ENCODE results near the gene FAF1. TPM values are rescaled to one million over a fixed set of nuclear protein-coding genes. Genes with fewer than 3 reads are reported as not detected.
A peak's percentile ranks its signal among the peaks of the same experiment; 100 is the strongest.

Gene FAF1
- total RNA-seq, 4 donors from 2014 or later = 72.0 to 107 (median 92.0) TPM

GRCh38 chr1:50930965-50931737 is 28.9 kb downstream of the FAF1 start:
- Histone ChIP-seq H3K9me3 (no peaks in the 10 kb centered on the region), H3K36me3 (no peaks in the 10 kb centered on the region), H3K27ac (no peak overlapping the region), H3K4me3 (no peak overlapping the region), H3K4me1 (peaks cover 7 to 12% of the 10 kb centered on the region in 2 donors), H3K27me3 (no peaks in the 10 kb centered on the region)
- ATAC-seq = no peak
- in situ Hi-C loops (cut with MboI; ENCODE audit: low sequenced_read_pairs in 4 of 4) (loop anchor here in 3 of 4 donors (10.0 to 25.0 kb wide), 5 partner anchors 106 to 256 kb away; no protein-coding TSS in a partner anchor), intact Hi-C loops (cut with DNase I; ENCODE audit: low total_unique reads) (no loop called here)
- no peak for DNase-seq
- TF ChIP-seq CTCF (IDR thresholded peaks at IDR 0.05 in 4 of 5, conservative IDR thresholded peaks at IDR 0.05 in 1 of 5) (no peak), POLR2A (IDR thresholded peaks at IDR 0.05) (no peak)

GRCh38 chr1:50930193-50930592 is 29.9 kb downstream of the FAF1 start:
- intact Hi-C loops (cut with DNase I; ENCODE audit: low total_unique reads) = no loop called here

GRCh38 chr1:50929376-50929958 is 30.6 kb downstream of the FAF1 start:
- intact Hi-C loops (cut with DNase I; ENCODE audit: low total_unique reads) (loop anchor here (1.0 to 10.0 kb wide), 4 partner anchors 75 to 259 kb away; no protein-coding TSS in a partner anchor), in situ Hi-C loops (cut with MboI; ENCODE audit: low sequenced_read_pairs in 4 of 4) (loop anchor here (5.0 to 25.0 kb wide), 5 partner anchors 108 to 265 kb away; no protein-coding TSS in a partner anchor)
- TF ChIP-seq POLR2A (IDR thresholded peaks at IDR 0.05) (no peak), CTCF (IDR thresholded peaks at IDR 0.05 in 4 of 5, conservative IDR thresholded peaks at IDR 0.05 in 1 of 5) (peak; percentile 44 to 67 (median 52))
- no peak overlapping the region for H3K4me3 ChIP-seq
- no peak overlapping the region for H3K27ac ChIP-seq
- no peaks in the 10 kb centered on the region for H3K36me3 ChIP-seq
- H3K27me3 ChIP-seq = no peaks in the 10 kb centered on the region
- DNase-seq (no peak), ATAC-seq (no peak)
- H3K9me3 ChIP-seq = no peaks in the 10 kb centered on the region
- peaks cover 3 to 7% of the 10 kb centered on the region in 2 donors for H3K4me1 ChIP-seq

More at GRCh38 chr1:50930193-50930592, 29.9 kb downstream of the FAF1 start:
- in situ Hi-C loops (cut with MboI; ENCODE audit: low sequenced_read_pairs in 4 of 4) = loop anchor here in 3 of 4 donors (10.0 to 25.0 kb wide), 5 partner anchors 107 to 257 kb away; no protein-coding TSS in a partner anchor
- TF ChIP-seq POLR2A (IDR thresholded peaks at IDR 0.05) (no peak), CTCF (IDR thresholded peaks at IDR 0.05 in 4 of 5, conservative IDR thresholded peaks at IDR 0.05 in 1 of 5) (no peak)
- no peak overlapping the region for H3K4me3 ChIP-seq
- H3K27ac ChIP-seq = no peak overlapping the region
- peaks cover 3 to 7% of the 10 kb centered on the region in 2 donors for H3K4me1 ChIP-seq
- ATAC-seq = no peak
- H3K27me3 ChIP-seq = no peaks in the 10 kb centered on the region
- H3K36me3 ChIP-seq = no peaks in the 10 kb centered on the region
- no peak for DNase-seq
- H3K9me3 ChIP-seq = no peaks in the 10 kb centered on the region

- ATAC-seq (no peak), DNase-seq (no peak)
- Histone ChIP-seq H3K9me3 (no peaks in the 10 kb centered on the region), H3K4me3 (no peak overlapping the region), H3K36me3 (no peaks in the 10 kb centered on the region), H3K4me1 (no peaks in the 10 kb centered on the region), H3K27ac (no peak overlapping the region), H3K27me3 (no peaks in the 10 kb centered on the region)
- in situ Hi-C loops (cut with MboI; ENCODE audit: low sequenced_read_pairs in 4 of 4) = loop anchor here in 1 of 4 donors (10.0 kb wide), 1 partner anchor 271 kb away; no protein-coding TSS in a partner anchor
- intact Hi-C loops (cut with DNase I; ENCODE audit: low total_unique reads) = loop anchor here (10.0 kb wide), 2 partner anchors 81 to 149 kb away; no protein-coding TSS in a partner anchor
- no peak for TF ChIP-seq POLR2A (IDR thresholded peaks at IDR 0.05)
- TF ChIP-seq CTCF (IDR thresholded peaks at IDR 0.05 in 4 of 5, conservative IDR thresholded peaks at IDR 0.05 in 1 of 5) = no peak
Observed at GRCh38 chr1:50923564-50923963, 36.5 kb downstream of the FAF1 start.
